ENCODE measurements around the gene NCAN. TPM values are rescaled to one million over a fixed set of nuclear protein-coding genes. Genes with fewer than 3 reads are reported as not detected.

NCAN gene
- total and polyA plus RNA-seq, 2 of the 13 experiments (the other 11 are each of a cell fraction or from before 2014, with no cell fraction given): not detected

DNA sequence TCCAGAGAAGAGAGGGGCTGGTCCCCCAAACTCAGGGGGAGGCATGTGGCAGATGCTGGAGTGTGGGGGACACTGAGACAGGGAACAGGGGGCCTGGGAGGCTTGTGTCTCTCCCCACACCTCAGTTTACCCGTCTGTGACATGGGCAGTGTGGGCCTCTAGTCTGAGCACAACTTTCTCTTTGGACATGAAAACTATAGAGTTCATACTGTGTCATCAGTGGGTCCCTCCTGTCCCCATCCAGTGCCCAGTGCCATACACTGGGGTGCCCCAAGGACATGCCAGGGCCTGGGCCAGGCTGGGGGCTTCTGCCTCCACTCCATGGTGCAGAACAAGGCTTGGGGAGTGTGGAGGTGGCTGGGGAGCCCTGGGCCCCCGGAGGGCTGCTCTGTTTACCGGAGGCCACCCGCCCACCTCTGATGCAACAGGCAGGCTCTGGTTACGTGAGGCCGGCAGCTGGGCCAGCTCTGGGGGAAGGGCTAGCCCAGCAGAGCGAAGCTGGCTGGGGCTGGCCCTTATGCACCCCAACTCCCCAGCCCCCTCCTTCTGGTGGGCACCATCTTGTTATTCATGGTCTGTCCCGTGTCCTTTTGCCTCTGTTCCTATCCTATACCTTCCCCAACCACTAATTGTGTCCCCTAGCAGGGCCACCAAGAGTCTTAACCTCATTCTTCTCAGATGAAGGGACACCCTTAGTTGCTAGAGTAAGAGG, 39.8 kb upstream of the NCAN start (continued):
- TF ChIP-seq AFF4 (CRISPR knock-in tag; IDR thresholded peaks at IDR 0.05): no peak
- TF ChIP-seq IKZF5 (CRISPR knock-in tag; IDR thresholded peaks at IDR 0.05): peak; percentile 64; the same call in 1 of the 2 replicates
- no peak for TF ChIP-seq GRHL1 (CRISPR knock-in tag; conservative IDR thresholded peaks at IDR 0.05)
- TF ChIP-seq ADNP (CRISPR knock-in tag; IDR thresholded peaks at IDR 0.05): no peak
- no peak for TF ChIP-seq MED13 (CRISPR knock-in tag; IDR thresholded peaks at IDR 0.05)
- TF ChIP-seq MYNN (CRISPR knock-in tag; IDR thresholded peaks at IDR 0.05; ENCODE audit: low read depth): no peak
- 0 out of 2 replicates have a peak, but pooled peaks have one; percentile 37 for TF ChIP-seq ZBTB33 (CRISPR knock-in tag; IDR thresholded peaks at IDR 0.05)
- no peak; the same call in 1 of the 2 replicates for TF ChIP-seq ELF1 (CRISPR knock-in tag; IDR thresholded peaks at IDR 0.05)
- TF ChIP-seq ZNF776 (CRISPR knock-in tag; IDR thresholded peaks at IDR 0.05): no peak
- no peak for TF ChIP-seq ZNF546 (CRISPR knock-in tag; conservative IDR thresholded peaks at IDR 0.05)
- peak; percentile 46; the same call in 1 of the 2 replicates for TF ChIP-seq ZNF12 (CRISPR knock-in tag; IDR thresholded peaks at IDR 0.05)
- TF ChIP-seq, protein P1, sequence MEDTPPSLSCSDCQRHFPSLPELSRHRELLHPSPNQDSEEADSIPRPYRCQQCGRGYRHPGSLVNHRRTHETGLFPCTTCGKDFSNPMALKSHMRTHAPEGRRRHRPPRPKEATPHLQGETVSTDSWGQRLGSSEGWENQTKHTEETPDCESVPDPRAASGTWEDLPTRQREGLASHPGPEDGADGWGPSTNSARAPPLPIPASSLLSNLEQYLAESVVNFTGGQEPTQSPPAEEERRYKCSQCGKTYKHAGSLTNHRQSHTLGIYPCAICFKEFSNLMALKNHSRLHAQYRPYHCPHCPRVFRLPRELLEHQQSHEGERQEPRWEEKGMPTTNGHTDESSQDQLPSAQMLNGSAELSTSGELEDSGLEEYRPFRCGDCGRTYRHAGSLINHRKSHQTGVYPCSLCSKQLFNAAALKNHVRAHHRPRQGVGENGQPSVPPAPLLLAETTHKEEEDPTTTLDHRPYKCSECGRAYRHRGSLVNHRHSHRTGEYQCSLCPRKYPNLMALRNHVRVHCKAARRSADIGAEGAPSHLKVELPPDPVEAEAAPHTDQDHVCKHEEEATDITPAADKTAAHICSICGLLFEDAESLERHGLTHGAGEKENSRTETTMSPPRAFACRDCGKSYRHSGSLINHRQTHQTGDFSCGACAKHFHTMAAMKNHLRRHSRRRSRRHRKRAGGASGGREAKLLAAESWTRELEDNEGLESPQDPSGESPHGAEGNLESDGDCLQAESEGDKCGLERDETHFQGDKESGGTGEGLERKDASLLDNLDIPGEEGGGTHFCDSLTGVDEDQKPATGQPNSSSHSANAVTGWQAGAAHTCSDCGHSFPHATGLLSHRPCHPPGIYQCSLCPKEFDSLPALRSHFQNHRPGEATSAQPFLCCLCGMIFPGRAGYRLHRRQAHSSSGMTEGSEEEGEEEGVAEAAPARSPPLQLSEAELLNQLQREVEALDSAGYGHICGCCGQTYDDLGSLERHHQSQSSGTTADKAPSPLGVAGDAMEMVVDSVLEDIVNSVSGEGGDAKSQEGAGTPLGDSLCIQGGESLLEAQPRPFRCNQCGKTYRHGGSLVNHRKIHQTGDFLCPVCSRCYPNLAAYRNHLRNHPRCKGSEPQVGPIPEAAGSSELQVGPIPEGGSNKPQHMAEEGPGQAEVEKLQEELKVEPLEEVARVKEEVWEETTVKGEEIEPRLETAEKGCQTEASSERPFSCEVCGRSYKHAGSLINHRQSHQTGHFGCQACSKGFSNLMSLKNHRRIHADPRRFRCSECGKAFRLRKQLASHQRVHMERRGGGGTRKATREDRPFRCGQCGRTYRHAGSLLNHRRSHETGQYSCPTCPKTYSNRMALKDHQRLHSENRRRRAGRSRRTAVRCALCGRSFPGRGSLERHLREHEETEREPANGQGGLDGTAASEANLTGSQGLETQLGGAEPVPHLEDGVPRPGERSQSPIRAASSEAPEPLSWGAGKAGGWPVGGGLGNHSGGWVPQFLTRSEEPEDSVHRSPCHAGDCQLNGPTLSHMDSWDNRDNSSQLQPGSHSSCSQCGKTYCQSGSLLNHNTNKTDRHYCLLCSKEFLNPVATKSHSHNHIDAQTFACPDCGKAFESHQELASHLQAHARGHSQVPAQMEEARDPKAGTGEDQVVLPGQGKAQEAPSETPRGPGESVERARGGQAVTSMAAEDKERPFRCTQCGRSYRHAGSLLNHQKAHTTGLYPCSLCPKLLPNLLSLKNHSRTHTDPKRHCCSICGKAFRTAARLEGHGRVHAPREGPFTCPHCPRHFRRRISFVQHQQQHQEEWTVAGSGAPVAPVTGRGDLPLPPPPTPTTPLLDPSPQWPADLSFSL (CRISPR knock-in tag; IDR thresholded peaks at IDR 0.05): 0 out of 2 replicates have a peak, but pooled peaks have one; percentile 6
- no peak for TF ChIP-seq MEIS1 (CRISPR knock-in tag; IDR thresholded peaks at IDR 0.05; ENCODE audit: borderline replicate concordance)

Measured in HepG2 (cell line).